ENCODE measurements around the gene CGB8.

The CGB8 gene

DNA sequence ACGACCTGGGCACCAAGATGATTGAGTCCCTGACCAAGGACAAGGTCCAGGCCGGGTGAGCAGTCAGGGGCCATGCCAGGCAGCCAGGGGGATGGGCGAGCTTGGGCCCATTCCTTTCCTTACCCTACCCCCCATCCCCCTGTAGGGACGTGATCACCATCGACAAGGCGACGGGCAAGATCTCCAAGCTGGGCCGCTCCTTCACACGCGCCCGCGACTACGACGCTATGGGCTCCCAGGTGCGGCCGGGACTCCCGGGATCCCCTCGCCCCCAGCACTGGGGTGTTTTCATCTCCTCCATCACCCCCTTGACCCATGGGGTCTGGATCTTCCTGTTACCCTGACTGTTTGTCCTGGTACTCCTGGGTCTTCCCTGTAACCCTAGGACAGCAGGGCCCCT, 39.1 kb downstream of the CGB8 start:
- no peak for TF ChIP-seq ZNF274 (IDR thresholded peaks at IDR 0.05; ENCODE audit: low read depth, low read length)

GRCh38 chr19:49006905-49007304, 42.0 kb downstream of the CGB8 start:
- TF ChIP-seq ZNF274 (IDR thresholded peaks at IDR 0.05; ENCODE audit: low read depth, low read length): no peak
- H3K4me3 ChIP-seq (ENCODE audit: low read length): no peak overlapping the region

More for the DNA sequence above, 39.1 kb downstream of the CGB8 start:
- H3K4me3 ChIP-seq (ENCODE audit: low read length): no peak overlapping the region

- H3K4me3 ChIP-seq (ENCODE audit: low read length): no peak overlapping the region
- no peak for TF ChIP-seq ZNF274 (IDR thresholded peaks at IDR 0.05; ENCODE audit: low read depth, low read length)
Measured at GRCh38 chr19:49004964-49005614, 43.8 kb downstream of the CGB8 start.

DNA sequence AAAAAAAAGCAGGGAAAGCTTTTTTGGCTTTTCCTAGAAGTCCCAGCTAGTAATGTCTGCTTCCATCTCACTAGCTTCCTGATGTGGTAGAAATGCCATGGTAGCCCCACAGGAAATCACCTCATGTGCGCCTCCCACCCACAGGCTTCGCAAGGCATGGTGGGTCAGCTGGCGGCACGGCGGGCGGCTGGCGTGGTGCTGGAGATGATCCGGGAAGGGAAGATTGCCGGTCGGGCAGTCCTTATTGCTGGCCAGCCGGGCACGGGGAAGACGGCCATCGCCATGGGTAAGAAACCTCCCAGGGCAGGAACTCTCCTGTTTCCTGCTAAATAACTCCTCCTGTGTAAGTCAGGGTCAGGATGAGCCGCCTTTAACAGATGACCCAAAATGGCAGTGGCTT, 44.8 kb downstream of the CGB8 start:
- H3K4me3 ChIP-seq (ENCODE audit: low read length): no peak overlapping the region
- no peak for TF ChIP-seq ZNF274 (IDR thresholded peaks at IDR 0.05; ENCODE audit: low read depth, low read length)

GRCh38 chr19:48999481-49000325, 49.2 kb downstream of the CGB8 start:
- no peak overlapping the region for H3K4me3 ChIP-seq (ENCODE audit: low read length)
- no peak for TF ChIP-seq ZNF274 (IDR thresholded peaks at IDR 0.05; ENCODE audit: low read depth, low read length)

- H3K4me3 ChIP-seq (ENCODE audit: low read length): no peak overlapping the region
- no peak for TF ChIP-seq ZNF274 (IDR thresholded peaks at IDR 0.05; ENCODE audit: low read depth, low read length)
Measured at GRCh38 chr19:48997972-48998371, 50.9 kb downstream of the CGB8 start.
